Sigmoid colon (tissue), 7 donors: Measurements from ENCODE around the gene PTX3. TPM values are rescaled to one million over a fixed set of nuclear protein-coding genes. Genes with fewer than 3 reads are reported as not detected.

Experiments used
- DNase-seq: peaks from one replicate; pipeline ENCODE4 v3.0.0-alpha.2; 2019
- H3K27ac ChIP-seq, 4 donors: fragments of 200-600 bp; sonication (generic); one replicate each; pipeline ENCODE4 v1.5.1; 2016 to 2019; ENCODE audit warnings: mild to moderate bottlenecking in 1 of 4
- H3K27me3 ChIP-seq, 3 donors: fragments of 200-600 bp; sonication (generic); one replicate each; pipeline ENCODE4 v1.5.1; 2019; ENCODE audit warnings: mild to moderate bottlenecking in 1 of 3
- H3K36me3 ChIP-seq, 4 donors: fragments of 200-600 bp; sonication (generic); one replicate each; pipeline ENCODE4 v1.5.1; 2016 to 2019
- H3K4me1 ChIP-seq, 4 donors: fragments of 200-600 bp; sonication (generic); one replicate each; pipeline ENCODE4 v1.5.1; 2017 to 2019
- H3K4me3 ChIP-seq, 4 donors: fragments of 200-600 bp; sonication (generic); one replicate each; pipeline ENCODE4 v1.5.1; 2017 to 2019; ENCODE audit warnings: mild to moderate bottlenecking in 2 of 4, moderate library complexity in 1 of 4
- H3K9me3 ChIP-seq, 4 donors: fragments of 200-600 bp in 3 of 4; sonication (generic) in 3 of 4; one replicate each; pipeline versions ENCODE4 v1.5.1 to v1.6.1; 2013 to 2019
- EP300 ChIP-seq, 4 donors: sonication (generic); formaldehyde crosslinking; IDR thresholded peaks; one replicate each; pipeline ENCODE4 v1.6.1; 2017; ENCODE audit warnings: antibody characterized with exemption in 4 of 4
- POLR2A ChIP-seq, 2 donors: fragments of 450-650 bp; IDR thresholded peaks; one replicate each; pipeline ENCODE4 v1.6.1; 2016; ENCODE audit warnings: antibody characterized with exemption in 2 of 2, mild to moderate bottlenecking in 2 of 2, moderate library complexity in 2 of 2
- POLR2AphosphoS5 ChIP-seq, 4 donors: sonication (generic); formaldehyde crosslinking; IDR thresholded peaks; one replicate each; pipeline ENCODE4 v1.6.1; 2017; ENCODE audit warnings: antibody characterized with exemption in 4 of 4
- WGBS, 2 donors: extraction: QIAGEN DNeasy Blood & Tissue Kit; methylation state at CpG; one replicate each; pipeline ENCODE4 v1.1.7; 2013; 5-methylcytosine and 5-hydroxymethylcytosine counted together
- intact Hi-C: fragments of 100-400 bp; cut with DNase I; formaldehyde crosslinking; loops from one replicate; pipeline ENCODE4 v1.15.1; 2023
- polyA plus RNA-seq, 3 donors: library from polyadenylated mRNA; stranded (reverse); fragments of 200-250 nt; gene quantifications; one replicate each; pipeline ENCODE4 v1.2.3, GENCODE V29; 2013
- total RNA-seq, 4 donors: library from RNA; depleted of rRNA; stranded (reverse); fragments of >200 nt; gene quantifications; one replicate each; pipeline ENCODE4 v1.1.0, GENCODE V29; 2016
- TF ChIP-seq, protein P1 (sequence below), 4 experiments: fragments of 450-650 bp in 3 of 4; fragments of 200-600 bp in 1 of 4; IDR thresholded peaks; one replicate each; pipeline ENCODE4 v1.5.1; 2016 to 2019; ENCODE audit warnings: antibody characterized with exemption in 4 of 4, mild to moderate bottlenecking in 3 of 4, moderate library complexity in 2 of 4
- donor health status: healthy with polysubstance abuse.
- donor health status: Bipolar disorder and iron deficiency.
- donor health status: healthy.

Gene PTX3
- total and polyA plus RNA-seq, 7 donors: 0.69 to 34.2 (median 5.4) TPM

DNA sequence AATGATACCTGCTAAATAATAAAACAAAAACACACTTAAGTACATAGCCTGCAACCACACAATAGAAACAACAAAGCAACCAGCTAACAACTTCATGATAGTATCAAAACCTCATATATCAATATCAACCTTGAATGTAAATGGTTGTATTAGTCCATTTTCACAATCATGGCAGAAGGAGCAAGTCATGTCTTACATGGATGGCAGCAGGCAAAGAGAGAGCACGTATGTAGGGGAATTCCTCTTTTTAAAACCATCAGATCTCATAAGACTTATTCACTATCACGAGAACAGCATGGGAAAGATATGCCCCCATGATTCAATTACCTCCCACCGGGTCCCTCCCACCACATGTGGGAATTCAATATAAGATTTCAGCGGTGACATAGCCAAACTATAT, 44.5 kb upstream of the PTX3 start:
- intact Hi-C loops: no loop called here
- no peak overlapping the region for H3K27ac ChIP-seq
- H3K9me3 ChIP-seq: no peaks in the 10 kb centered on the region
- TF ChIP-seq, protein P1, sequence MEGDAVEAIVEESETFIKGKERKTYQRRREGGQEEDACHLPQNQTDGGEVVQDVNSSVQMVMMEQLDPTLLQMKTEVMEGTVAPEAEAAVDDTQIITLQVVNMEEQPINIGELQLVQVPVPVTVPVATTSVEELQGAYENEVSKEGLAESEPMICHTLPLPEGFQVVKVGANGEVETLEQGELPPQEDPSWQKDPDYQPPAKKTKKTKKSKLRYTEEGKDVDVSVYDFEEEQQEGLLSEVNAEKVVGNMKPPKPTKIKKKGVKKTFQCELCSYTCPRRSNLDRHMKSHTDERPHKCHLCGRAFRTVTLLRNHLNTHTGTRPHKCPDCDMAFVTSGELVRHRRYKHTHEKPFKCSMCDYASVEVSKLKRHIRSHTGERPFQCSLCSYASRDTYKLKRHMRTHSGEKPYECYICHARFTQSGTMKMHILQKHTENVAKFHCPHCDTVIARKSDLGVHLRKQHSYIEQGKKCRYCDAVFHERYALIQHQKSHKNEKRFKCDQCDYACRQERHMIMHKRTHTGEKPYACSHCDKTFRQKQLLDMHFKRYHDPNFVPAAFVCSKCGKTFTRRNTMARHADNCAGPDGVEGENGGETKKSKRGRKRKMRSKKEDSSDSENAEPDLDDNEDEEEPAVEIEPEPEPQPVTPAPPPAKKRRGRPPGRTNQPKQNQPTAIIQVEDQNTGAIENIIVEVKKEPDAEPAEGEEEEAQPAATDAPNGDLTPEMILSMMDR (IDR thresholded peaks at IDR 0.05): no peak
- TF ChIP-seq EP300 (IDR thresholded peaks at IDR 0.05) (no peak), POLR2A (IDR thresholded peaks at IDR 0.05) (no peak), POLR2AphosphoS5 (IDR thresholded peaks at IDR 0.05) (no peak)
- H3K4me1 ChIP-seq: no peaks in the 10 kb centered on the region
- no peak for DNase-seq
- 89 to 91% methylated on average over 4 of the region's 4 CpGs for WGBS, 2 donors
- H3K4me3 ChIP-seq: no peak overlapping the region
- H3K27me3 ChIP-seq: no peaks in the 10 kb centered on the region
- no peaks in the 10 kb centered on the region for H3K36me3 ChIP-seq

DNA sequence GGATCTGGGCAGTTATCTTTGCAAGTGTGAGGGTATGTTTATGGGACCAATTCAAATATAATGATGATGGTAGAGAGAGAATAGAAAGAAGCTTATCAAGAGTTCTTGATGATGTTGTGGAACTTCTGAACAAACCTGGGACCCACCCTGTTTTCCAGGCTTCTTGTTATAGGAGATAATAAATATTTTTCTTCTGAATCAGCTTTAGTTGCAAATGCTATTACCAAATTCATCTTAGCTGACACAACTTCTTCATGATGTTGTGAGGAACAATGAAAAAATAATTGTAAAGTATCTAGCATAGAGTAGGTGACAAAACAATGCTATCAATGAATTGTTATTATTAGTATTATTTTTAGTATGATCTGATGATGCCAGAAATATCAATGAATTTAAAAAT, 43.5 kb upstream of the PTX3 start:
- no peak for DNase-seq
- Histone ChIP-seq H3K4me3 (no peak overlapping the region), H3K27ac (no peak overlapping the region), H3K4me1 (no peaks in the 10 kb centered on the region), H3K9me3 (no peaks in the 10 kb centered on the region), H3K27me3 (no peaks in the 10 kb centered on the region), H3K36me3 (no peaks in the 10 kb centered on the region)
- intact Hi-C loops: no loop called here
- TF ChIP-seq POLR2AphosphoS5 (IDR thresholded peaks at IDR 0.05): no peak
- no peak for TF ChIP-seq POLR2A (IDR thresholded peaks at IDR 0.05)
- TF ChIP-seq, protein P1 (IDR thresholded peaks at IDR 0.05): no peak
- no peak for TF ChIP-seq EP300 (IDR thresholded peaks at IDR 0.05)

DNA sequence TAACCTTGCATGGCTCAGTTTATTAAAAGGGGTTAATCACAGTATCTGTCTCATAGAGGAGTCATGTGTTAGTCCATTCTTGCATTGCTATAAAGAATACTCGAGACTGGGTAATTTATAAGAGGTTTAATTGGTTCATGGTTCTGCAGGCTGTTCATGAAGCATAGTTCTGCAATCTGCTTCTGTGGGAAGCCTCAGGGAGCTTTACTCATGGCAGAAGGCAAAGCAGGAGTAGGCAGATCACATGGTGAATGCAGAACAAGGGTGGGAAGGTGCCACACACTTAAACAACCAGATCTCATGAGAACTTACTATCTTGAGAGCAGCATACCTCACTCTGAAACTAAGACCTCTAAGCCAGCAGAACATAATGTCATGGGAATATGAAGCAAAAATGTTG, 42.2 kb upstream of the PTX3 start:
- TF ChIP-seq, protein P1 (IDR thresholded peaks at IDR 0.05): no peak
- no peak for TF ChIP-seq POLR2A (IDR thresholded peaks at IDR 0.05)
- TF ChIP-seq POLR2AphosphoS5 (IDR thresholded peaks at IDR 0.05): no peak
- TF ChIP-seq EP300 (IDR thresholded peaks at IDR 0.05): no peak
- WGBS, 2 donors: 48 to 75% methylated on average over 1 of the region's 1 CpG
- no peak for DNase-seq

DNA sequence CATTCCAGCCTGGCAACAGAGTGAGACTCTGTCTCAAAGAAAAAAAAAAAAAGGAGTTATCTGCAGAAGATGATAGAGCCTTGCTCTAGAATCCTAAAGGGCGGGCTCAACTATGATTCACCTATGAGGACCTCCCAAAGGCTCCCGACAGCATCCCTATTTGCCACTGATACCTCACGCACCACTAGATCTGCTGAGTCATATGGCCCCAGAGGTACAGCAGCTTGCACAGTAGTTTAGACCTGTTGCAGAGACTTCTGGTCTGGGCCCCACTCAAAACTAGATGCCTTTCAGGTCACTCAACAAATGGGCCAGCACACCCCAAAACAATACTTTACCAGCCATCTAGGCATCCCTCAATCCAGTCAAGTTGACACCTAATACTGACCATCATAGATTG, 38.1 kb upstream of the PTX3 start:
- Histone ChIP-seq H3K4me3 (no peak overlapping the region), H3K4me1 (no peaks in the 10 kb centered on the region), H3K36me3 (no peaks in the 10 kb centered on the region), H3K27me3 (no peaks in the 10 kb centered on the region), H3K27ac (no peak overlapping the region), H3K9me3 (no peaks in the 10 kb centered on the region)
- TF ChIP-seq, protein P1 (IDR thresholded peaks at IDR 0.05): no peak
- TF ChIP-seq EP300 (IDR thresholded peaks at IDR 0.05) (no peak), POLR2A (IDR thresholded peaks at IDR 0.05) (no peak), POLR2AphosphoS5 (IDR thresholded peaks at IDR 0.05) (no peak)
- WGBS, 2 donors: 86 to 94% methylated on average over 3 of the region's 3 CpGs
- no peak for DNase-seq
- intact Hi-C loops: no loop called here

More for the DNA sequence above, 42.2 kb upstream of the PTX3 start:
- no peaks in the 10 kb centered on the region for H3K4me1 ChIP-seq
- H3K27me3 ChIP-seq: no peaks in the 10 kb centered on the region
- no peaks in the 10 kb centered on the region for H3K36me3 ChIP-seq
- H3K9me3 ChIP-seq: no peaks in the 10 kb centered on the region
- intact Hi-C loops: no loop called here
- no peak overlapping the region for H3K27ac ChIP-seq
- H3K4me3 ChIP-seq: no peak overlapping the region

DNA sequence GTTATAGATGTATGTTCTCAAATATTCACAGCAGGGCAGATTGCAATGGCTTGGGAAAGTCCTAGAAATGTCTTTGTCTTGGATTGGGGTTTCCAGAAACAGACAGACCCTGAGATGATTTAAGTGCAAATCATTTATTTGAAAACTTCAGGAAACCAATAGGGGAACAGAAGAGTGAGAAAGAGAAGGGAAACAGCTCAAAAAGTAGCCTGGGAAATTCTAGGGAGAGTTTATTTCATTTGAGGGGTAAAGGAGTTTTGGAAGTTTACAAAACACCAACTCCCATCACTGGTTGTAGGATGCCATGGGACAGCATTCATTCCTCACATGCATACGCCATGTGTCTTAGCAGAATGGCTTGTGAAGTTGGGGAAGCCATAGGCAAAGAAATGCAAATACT, 32.3 kb upstream of the PTX3 start:
- no peaks in the 10 kb centered on the region for H3K36me3 ChIP-seq
- H3K27ac ChIP-seq: no peak overlapping the region
- no peak overlapping the region for H3K4me3 ChIP-seq
- DNase-seq: no peak
- intact Hi-C loops: no loop called here
- H3K4me1 ChIP-seq: no peaks in the 10 kb centered on the region
- no peaks in the 10 kb centered on the region for H3K9me3 ChIP-seq
- no peak for TF ChIP-seq POLR2AphosphoS5 (IDR thresholded peaks at IDR 0.05)
- no peak for TF ChIP-seq POLR2A (IDR thresholded peaks at IDR 0.05)
- TF ChIP-seq, protein P1 (IDR thresholded peaks at IDR 0.05): no peak
- TF ChIP-seq EP300 (IDR thresholded peaks at IDR 0.05): no peak
- 0 to 90% methylated on average over 1 of the region's 1 CpG for WGBS, 2 donors
- H3K27me3 ChIP-seq: no peaks in the 10 kb centered on the region
